ENCODE results near the gene FBXO21. TPM values are rescaled to one million over a fixed set of nuclear protein-coding genes. Genes with fewer than 3 reads are reported as not detected.

Gene FBXO21
- total and polyA plus RNA-seq, 2 of the 4 experiments (the other 2 are of a cell fraction) = 43.6 to 56.6 TPM

GRCh38 chr12:117125767-117126166, 64.5 kb downstream of the FBXO21 start:
- Histone ChIP-seq H3K9ac (ENCODE audit: low read depth, low read length) (no peak overlapping the region), H3K4me2 (ENCODE audit: low read depth, low read length) (no peak overlapping the region), H3K27me3 (ENCODE audit: control insufficient read depth, insufficient read depth, low read length) (peaks cover 4% of the 10 kb centered on the region; the same call in 1 of the 2 replicates), H3K14ac (replicated peaks; ENCODE audit: low read depth, low read length) (no peak overlapping the region), H2BK20ac (ENCODE audit: low read depth, low read length) (no peak overlapping the region), H3K36me3 (ENCODE audit: control insufficient read depth, insufficient read depth, low read length) (no peaks in the 10 kb centered on the region), H4K5ac (ENCODE audit: low read depth, low read length) (no peak overlapping the region), H4K8ac (ENCODE audit: low read depth in 2 of 2, low read length in 2 of 2) (no peak overlapping the region), H3K23ac (ENCODE audit: low read depth, low read length) (no peak overlapping the region), H3K4ac (ENCODE audit: low read depth, low read length) (no peak overlapping the region), H2BK15ac (ENCODE audit: low read depth, low read length) (no peak overlapping the region), H3K9me1 (ENCODE audit: insufficient read depth, low read length) (peaks cover 7% of the 10 kb centered on the region), H2AK9ac (replicated peaks; ENCODE audit: low read depth, low read length, poor library complexity) (no peak overlapping the region), H3K79me1 (ENCODE audit: low read depth in 1 of 2, low read length in 2 of 2) (no peaks in the 10 kb centered on the region), H3K27ac (ENCODE audit: insufficient read depth, low read length) (no peak overlapping the region), H2BK120ac (ENCODE audit: low read depth, low read length) (no peak overlapping the region), H3K4me3 (ENCODE audit: insufficient read depth, low read depth, low read length) (no peak overlapping the region), H3K18ac (ENCODE audit: low read depth, low read length) (no peak overlapping the region), H3K4me1 (ENCODE audit: control insufficient read depth, insufficient read depth, low read length) (0 out of 2 replicates have a peak, but pooled peaks cover 2% of the 10 kb centered on the region), H2AK5ac (ENCODE audit: low read depth, low read length) (no peak overlapping the region), H2BK5ac (ENCODE audit: low read depth, low read length, poor library complexity, severe bottlenecking) (no peak overlapping the region), H4K20me1 (ENCODE audit: insufficient read depth, low read length) (peaks cover 3% of the 10 kb centered on the region; the same call in 1 of the 2 replicates), H3K9me3 (ENCODE audit: control insufficient read depth, insufficient read depth, low read length) (no peaks in the 10 kb centered on the region), H3K56ac (ENCODE audit: extremely low read depth, insufficient read depth, low read length) (no peak overlapping the region), H4K91ac (ENCODE audit: insufficient read depth, low read depth, low read length) (no peak overlapping the region), H2AFZ (replicated peaks; ENCODE audit: low read length, poor library complexity) (no peak overlapping the region)
- no peak for DNase-seq
- in situ Hi-C loops (cut with MboI; ENCODE audit: low sequenced_read_pairs) = no loop called here
- ATAC-seq (ENCODE audit: low read depth) = no peak
- ChIA-PET POLR2A (ENCODE audit: unreplicated experiment) (no interaction called here), CTCF (no interaction called here)
- BruUV-seq (replicated peaks) = no TSS peak
- dilution Hi-C loops (cut with HindIII; ENCODE audit: low sequenced_read_pairs, unreplicated experiment) = no loop called here
- 96% methylated on average over 5 of the region's 7 CpGs; no CpG with 5 or more reads in 1 of the 2 experiments for WGBS, 2 experiments (ENCODE audit: extremely low coverage in 2 of 2, insufficient read length in 1 of 2)
- intact Hi-C loops (cut with micrococcal nuclease) = no loop called here
- TF ChIP-seq MXI1 (IDR thresholded peaks at IDR 0.05; ENCODE audit: borderline replicate concordance, low read depth, low read length) = no peak
- no peak for TF ChIP-seq RCOR1 (IDR thresholded peaks at IDR 0.05; ENCODE audit: insufficient replicate concordance, low read length)
